ENCODE data around the gene ZEB2. TPM values are rescaled to one million over a fixed set of nuclear protein-coding genes. Genes with fewer than 3 reads are reported as not detected.

Gene ZEB2
- total and polyA plus RNA-seq, 2 donors (not counting 3 experiments of a cell fraction or from before 2014, with no cell fraction given) = 17.9 to 49.6 TPM

DNA sequence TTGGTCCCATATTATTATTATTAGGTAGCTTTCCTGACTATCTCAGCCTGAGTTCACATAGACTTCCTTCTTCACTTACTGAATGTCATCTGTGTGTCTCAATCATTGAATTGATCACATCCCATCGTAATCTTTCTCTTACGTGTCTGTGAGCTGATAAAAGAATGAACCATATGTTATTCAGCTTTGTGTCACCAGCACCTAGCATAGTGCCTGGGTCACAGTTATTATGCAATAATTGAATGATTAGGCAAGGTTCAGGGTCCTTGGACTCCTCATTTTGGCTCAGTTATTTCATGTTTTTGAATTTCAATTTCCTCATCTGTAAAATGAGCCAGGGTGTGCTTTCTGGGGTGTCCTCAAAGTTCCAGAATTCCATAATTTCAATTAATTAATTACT is 107.2 kb downstream of the ZEB2 start:
- FAIRE-seq (no peak), DNase-seq (ENCODE audit: low read depth, low spot score) (no peak)
- Histone ChIP-seq H4K20me1 (replicated peaks; ENCODE audit: control insufficient read depth, extremely low read depth, insufficient read depth, low read length) (no peaks in the 10 kb centered on the region), H3K4me3 (replicated peaks in 1 of 3; ENCODE audit: insufficient read depth in 1 of 3, low read depth in 1 of 3, low read length in 3 of 3) (no peak overlapping the region), H3K9me1 (replicated peaks; ENCODE audit: control insufficient read depth, extremely low read depth, insufficient read depth, low read length) (no peaks in the 10 kb centered on the region), H3K4me1 (ENCODE audit: control insufficient read depth, extremely low read depth, insufficient read depth, low read length) (no peaks in the 10 kb centered on the region), H3K9ac (replicated peaks; ENCODE audit: extremely low read depth, insufficient read depth, low read length) (no peak overlapping the region), H3K9me3 (replicated peaks; ENCODE audit: control insufficient read depth, insufficient read depth, low read length) (no peaks in the 10 kb centered on the region), H3K27ac (ENCODE audit: insufficient read depth, low read depth, low read length) (no peak overlapping the region), H3K36me3 (ENCODE audit: control insufficient read depth in 2 of 2, extremely low read depth in 1 of 2, insufficient read depth in 2 of 2, low read length in 2 of 2) (peaks cover 0 to 2% of the 10 kb centered on the region in 2 experiments), H3K4me2 (ENCODE audit: insufficient read depth, low read length) (no peak overlapping the region), H2AFZ (ENCODE audit: low read depth, low read length) (no peak overlapping the region), H3K27me3 (ENCODE audit: control insufficient read depth in 2 of 2, insufficient read depth in 2 of 2, low read length in 2 of 2) (no peaks in the 10 kb centered on the region), H3K79me2 (ENCODE audit: control insufficient read depth, insufficient read depth, low read length) (no peaks in the 10 kb centered on the region)
- CTCF ChIA-PET = no interaction called here
- dilution Hi-C loops (cut with MboI; ENCODE audit: extremely low pct_ligation_motif_present, low sequenced_read_pairs) (no loop called here), intact Hi-C loops (cut with micrococcal nuclease) (no loop called here)
- TF ChIP-seq, protein P1, sequence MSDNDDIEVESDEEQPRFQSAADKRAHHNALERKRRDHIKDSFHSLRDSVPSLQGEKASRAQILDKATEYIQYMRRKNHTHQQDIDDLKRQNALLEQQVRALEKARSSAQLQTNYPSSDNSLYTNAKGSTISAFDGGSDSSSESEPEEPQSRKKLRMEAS (IDR thresholded peaks at IDR 0.05; ENCODE audit: insufficient read depth, insufficient read length) = no peak
- TF ChIP-seq FOS (IDR thresholded peaks at IDR 0.05; ENCODE audit: borderline replicate concordance, insufficient read depth, low read length) (no peak), POLR2AphosphoS5 (IDR thresholded peaks at IDR 0.05; ENCODE audit: insufficient read depth, low read depth, low read length) (no peak), JUN (IDR thresholded peaks at IDR 0.05; ENCODE audit: borderline replicate concordance, insufficient read depth, insufficient read length, low read depth) (no peak), GATA2 (IDR thresholded peaks at IDR 0.05; ENCODE audit: insufficient read depth, insufficient read length, low read depth, low read length) (no peak), EZH2 (IDR thresholded peaks at IDR 0.05; ENCODE audit: borderline replicate concordance, low read depth, low read length, severe bottlenecking) (no peak), POLR2A (IDR thresholded peaks at IDR 0.05; ENCODE audit: low read depth, low read length) (no peak), MYC (IDR thresholded peaks at IDR 0.05; ENCODE audit: low read depth, low read length) (no peak)
- TF ChIP-seq, protein P2, sequence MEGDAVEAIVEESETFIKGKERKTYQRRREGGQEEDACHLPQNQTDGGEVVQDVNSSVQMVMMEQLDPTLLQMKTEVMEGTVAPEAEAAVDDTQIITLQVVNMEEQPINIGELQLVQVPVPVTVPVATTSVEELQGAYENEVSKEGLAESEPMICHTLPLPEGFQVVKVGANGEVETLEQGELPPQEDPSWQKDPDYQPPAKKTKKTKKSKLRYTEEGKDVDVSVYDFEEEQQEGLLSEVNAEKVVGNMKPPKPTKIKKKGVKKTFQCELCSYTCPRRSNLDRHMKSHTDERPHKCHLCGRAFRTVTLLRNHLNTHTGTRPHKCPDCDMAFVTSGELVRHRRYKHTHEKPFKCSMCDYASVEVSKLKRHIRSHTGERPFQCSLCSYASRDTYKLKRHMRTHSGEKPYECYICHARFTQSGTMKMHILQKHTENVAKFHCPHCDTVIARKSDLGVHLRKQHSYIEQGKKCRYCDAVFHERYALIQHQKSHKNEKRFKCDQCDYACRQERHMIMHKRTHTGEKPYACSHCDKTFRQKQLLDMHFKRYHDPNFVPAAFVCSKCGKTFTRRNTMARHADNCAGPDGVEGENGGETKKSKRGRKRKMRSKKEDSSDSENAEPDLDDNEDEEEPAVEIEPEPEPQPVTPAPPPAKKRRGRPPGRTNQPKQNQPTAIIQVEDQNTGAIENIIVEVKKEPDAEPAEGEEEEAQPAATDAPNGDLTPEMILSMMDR (IDR thresholded peaks at IDR 0.05; ENCODE audit: extremely low read depth in 1 of 2, insufficient read depth in 1 of 2, low read depth in 1 of 2, low read length in 2 of 2) = no peak
- no TSS peak for BruUV-seq (replicated peaks)
- POLR2A ChIA-PET = no interaction called here

Data from endothelial cell of umbilical vein (primary cell).